GM21737 (cell line): ENCODE results near the gene NPM1.

Experiments used
- ATAC-seq: cut with Tn5 transposase; IDR thresholded peaks from one replicate; pipeline ENCODE4 v1.9.1; 2021; ENCODE audit warnings: mild to moderate bottlenecking, moderate library complexity; ENCODE audit not compliant: unreplicated experiment

Gene NPM1

DNA sequence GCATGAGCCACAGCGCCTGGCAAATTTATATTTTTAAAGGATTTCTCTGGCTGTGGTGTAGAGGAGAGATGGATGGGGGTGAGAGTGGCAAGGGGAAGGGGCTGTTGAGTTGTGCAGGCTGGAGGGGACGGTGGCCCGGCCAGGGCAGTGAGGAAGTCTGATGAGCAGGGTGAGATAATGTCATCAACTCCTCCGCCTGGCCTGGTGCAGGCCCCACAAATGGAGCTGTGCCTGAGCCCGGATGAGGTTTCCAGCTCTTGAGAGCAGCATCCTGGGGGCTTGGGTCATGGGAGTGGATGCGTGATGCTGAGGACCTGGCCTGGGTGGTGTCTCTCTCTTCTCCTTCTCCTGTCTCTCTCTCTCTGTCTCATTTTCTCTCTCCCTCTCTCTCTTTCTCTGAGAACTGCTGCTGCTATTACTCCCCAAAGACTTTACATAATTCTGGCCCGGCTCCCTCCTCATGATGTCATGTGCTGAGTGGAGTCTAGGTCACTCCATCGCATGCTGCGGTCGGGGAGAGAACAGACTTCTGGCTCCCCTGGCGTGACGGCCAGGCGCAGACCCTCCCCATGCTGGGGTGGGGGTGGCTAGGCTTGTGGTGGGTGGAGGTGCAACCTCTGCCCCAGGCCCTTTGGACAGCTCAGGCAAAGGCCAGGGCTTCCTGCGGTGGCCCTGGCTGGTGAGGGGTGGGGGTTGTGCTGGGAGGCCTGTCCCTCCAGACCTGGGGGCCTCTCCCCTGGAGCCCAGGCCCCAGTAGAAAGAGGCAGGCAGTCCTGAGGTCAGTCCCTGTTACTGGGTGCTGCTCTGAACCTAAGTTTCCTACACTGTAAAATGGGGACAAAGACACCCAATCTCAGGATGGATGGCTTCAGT lies 58.2 kb downstream of the NPM1 start:
- ATAC-seq, result no peak

DNA sequence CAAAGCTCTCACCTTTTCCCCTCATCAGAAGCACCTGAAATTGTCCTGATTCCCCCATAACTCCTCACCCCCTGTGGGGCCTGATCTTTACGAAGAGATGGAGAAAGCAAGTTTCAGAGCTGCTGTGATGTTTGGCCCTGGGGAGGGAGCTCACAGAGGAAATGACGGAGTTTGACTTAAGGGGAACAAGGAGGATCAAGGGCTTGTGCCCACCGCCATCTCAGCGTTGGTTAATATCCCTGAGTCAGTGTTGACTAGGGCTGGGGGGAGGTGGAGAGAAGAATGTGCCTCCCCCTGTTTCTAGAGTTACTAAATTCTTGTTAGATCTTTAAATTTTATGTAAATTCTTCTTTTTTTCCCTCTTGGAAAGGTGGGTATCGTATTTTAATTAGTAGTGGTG lies 59.6 kb downstream of the NPM1 start:
- ATAC-seq, result no peak

DNA sequence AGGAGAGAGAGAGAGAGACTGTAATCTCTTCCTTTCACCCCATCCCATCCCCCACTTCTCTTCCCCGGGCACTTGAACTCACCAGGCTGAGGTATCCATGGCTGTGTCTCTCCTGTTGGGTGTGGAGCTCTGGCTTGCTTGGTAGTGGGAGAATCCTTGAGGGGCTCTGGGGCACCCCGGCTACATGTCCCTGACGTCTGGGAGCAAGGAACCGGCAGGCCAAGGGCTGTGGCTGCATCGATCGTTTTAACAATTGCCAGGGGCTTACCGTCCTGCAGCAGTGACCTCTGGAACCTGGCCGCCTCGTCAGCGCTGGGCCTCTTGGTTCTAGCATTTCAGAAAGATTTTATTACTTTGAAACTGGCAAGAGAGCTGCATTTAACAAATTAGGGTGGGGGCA lies 61.8 kb downstream of the NPM1 start:
- ATAC-seq, result no peak

- no peak for ATAC-seq
Observed at GRCh38 chr5:171450423-171451331, 63.0 kb downstream of the NPM1 start.

DNA sequence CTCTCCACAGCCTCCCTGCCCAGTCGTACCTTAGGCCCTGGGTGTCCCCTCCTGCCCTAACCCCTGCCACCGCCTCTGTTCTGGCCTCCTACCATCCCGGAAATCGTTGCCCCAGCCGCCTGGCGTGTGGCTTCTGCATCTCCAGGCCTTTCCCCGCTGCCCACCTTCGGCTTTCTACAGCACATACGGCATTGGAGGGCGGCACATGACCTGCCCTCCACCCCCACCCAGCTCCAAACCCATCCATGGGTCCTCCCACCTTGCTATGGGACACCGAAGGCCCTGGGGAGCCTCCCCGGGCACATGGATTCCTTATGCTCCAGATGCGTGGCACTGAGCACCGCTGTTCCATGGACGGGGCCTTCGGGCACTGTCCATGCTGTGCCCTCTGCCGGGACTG lies 63.8 kb downstream of the NPM1 start:
- ATAC-seq, result no peak

DNA sequence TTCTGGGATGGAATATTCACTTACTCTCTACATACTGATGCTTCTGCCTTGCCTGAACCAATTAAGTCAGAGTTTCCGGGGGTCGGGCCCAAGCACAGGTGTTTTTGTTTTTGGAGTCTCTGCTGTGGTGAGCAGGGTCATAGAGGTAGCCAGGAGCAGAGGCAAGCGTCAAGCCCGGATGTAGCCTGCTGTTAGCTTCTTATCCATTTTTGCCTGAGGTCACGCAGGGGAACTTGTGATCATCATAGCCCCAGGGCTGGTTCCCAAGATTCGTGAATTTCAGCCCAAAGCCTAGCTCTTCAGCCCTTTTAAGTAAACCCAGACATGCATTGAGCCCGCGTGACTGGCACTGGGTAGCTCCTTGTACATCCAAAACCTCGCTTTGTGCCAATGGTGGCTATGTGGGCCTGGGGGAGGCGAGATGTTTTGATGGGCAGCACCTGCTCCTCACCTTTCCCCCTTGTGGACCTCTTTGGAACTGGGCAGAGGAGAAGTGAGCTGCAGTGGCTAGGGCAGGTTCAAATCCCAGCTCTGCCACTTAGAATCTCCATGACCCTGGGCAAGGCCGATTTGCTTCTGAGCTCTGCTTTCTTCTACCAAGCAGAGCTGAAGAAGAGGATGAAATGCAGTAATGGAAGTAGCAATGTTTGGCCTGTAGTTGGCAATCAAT lies 65.5 kb downstream of the NPM1 start:
- no peak for ATAC-seq

DNA sequence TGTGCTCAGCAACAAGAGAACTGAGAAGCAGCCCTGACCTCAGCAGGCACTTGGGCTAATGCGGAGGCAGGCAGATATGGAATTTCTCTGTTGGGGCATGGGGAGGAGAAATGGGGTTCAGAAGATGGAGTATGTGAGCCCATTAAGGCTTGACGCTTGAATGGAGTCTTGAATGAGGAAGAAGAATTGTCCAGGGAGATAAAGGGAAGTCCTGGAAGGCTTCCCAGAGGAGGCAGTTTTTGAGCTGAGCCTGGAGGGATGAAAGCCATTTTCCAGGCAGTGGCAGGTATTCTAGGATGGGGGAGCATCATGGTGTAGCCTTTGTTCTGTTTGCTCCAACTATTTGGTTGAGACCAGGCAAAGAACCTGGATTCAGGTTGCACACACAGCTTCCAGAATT lies 66.3 kb downstream of the NPM1 start:
- no peak for ATAC-seq

DNA sequence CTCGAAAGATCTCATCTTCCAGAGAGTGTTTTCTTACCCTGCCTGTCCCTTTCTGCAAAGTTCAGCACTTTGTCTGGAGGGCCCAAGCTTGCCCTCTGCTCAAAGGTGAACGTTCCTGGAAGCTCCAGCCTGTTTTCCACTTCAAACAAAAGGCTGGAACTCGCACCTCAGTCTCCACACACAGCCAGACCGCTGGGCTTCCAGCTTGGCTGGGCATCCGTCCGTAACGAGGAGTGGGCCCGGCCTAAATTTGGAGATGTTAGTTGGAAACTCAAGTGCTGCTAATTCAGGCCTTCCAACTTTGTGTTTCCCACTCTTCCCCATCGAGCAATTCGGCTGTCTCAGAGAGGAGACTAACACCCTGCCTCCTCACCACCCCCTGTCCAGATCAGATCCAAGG lies 66.9 kb downstream of the NPM1 start:
- ATAC-seq, result no peak

DNA sequence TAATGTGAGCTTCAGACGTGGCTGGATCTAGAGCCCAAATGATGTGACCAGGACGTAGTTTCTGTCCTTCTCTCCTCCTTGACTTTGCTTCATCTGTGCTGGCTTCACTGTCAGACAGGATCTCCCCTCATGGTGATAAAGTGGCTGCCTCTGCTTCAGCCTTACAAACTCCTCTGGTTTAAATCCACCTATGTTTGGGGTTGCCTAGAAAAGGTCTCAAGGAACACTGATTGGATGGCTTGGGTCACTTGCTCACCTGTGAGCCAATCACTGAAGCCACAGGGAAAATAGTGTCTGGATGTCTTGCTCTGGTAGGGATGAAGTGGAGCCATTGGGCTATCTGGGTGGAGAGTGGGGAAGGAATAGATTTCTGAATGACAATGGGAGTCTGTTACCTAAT lies 67.9 kb downstream of the NPM1 start:
- no peak for ATAC-seq

- ATAC-seq, result no peak
Observed at GRCh38 chr5:171457208-171457981, 69.7 kb downstream of the NPM1 start.

GRCh38 chr5:171459839-171460238 lies 72.2 kb downstream of the NPM1 start:
- no peak for ATAC-seq
